DND-41 (cell line): ENCODE results near the gene SLC25A22.
A peak's percentile ranks its signal among the peaks of the same experiment; 100 is the strongest.

Source experiments
- ATAC-seq: fragments of 200-7000 bp; cut with Tn5 transposase; 3 replicates; pipeline ENCODE4 v1.9.1; 2021; ENCODE audit warnings: low read depth; ENCODE audit not compliant: insufficient read depth
- DNase-seq: peaks from one replicate; pipeline ENCODE4 v3.0.0-alpha.2; 2020
- H2AFZ ChIP-seq: 2 replicates; pipeline ENCODE4 v1.6.0; 2012; ENCODE audit warnings: low read depth, low read length
- H3K27ac ChIP-seq: 2 replicates; pipeline ENCODE4 v1.5.1; 2012; ENCODE audit warnings: low read length, inconsistent platforms
- H3K27me3 ChIP-seq: fragments of 200-600 bp; sonication (generic); 2 replicates; pipeline ENCODE4 v1.6.0; 2012; ENCODE audit warnings: low read length, mild to moderate bottlenecking, inconsistent platforms; ENCODE audit not compliant: insufficient read depth, poor library complexity
- H3K36me3 ChIP-seq: 2 replicates; pipeline ENCODE4 v1.5.1; 2012; ENCODE audit warnings: low read length, inconsistent platforms; ENCODE audit not compliant: insufficient read depth
- H3K4me1 ChIP-seq: 2 replicates; pipeline ENCODE4 v1.5.1; 2012; ENCODE audit warnings: mild to moderate bottlenecking, low read length; ENCODE audit not compliant: insufficient read depth
- H3K4me2 ChIP-seq: 2 replicates; pipeline ENCODE4 v1.6.0; 2012; ENCODE audit warnings: mild to moderate bottlenecking, moderate library complexity, low read length, inconsistent platforms; ENCODE audit not compliant: insufficient read depth
- H3K4me3 ChIP-seq, 2 experiments: fragments of 200-600 bp in 1 of 2; shearing (Covaris generic) in 1 of 2; 2 replicates each; pipeline ENCODE4 v1.5.1; 2012 to 2016; ENCODE audit warnings: inconsistent platforms in 2 of 2, low read length in 2 of 2, mild to moderate bottlenecking in 2 of 2, low read depth in 1 of 2, moderate library complexity in 1 of 2
- H3K79me2 ChIP-seq: 2 replicates; pipeline ENCODE4 v1.6.0; 2012; ENCODE audit warnings: low read length, inconsistent platforms; ENCODE audit not compliant: insufficient read depth
- H3K9ac ChIP-seq: 2 replicates; pipeline ENCODE4 v1.6.0; 2012; ENCODE audit warnings: low read depth, mild to moderate bottlenecking, inconsistent platforms, low read length, moderate library complexity
- H3K9me3 ChIP-seq: 2 replicates; pipeline ENCODE4 v1.5.1; 2012; ENCODE audit warnings: low read length, moderate library complexity, mild to moderate bottlenecking, inconsistent platforms; ENCODE audit not compliant: insufficient read depth, severe bottlenecking
- H4K20me1 ChIP-seq: 2 replicates; pipeline ENCODE4 v1.6.0; 2012; ENCODE audit warnings: low read length; ENCODE audit not compliant: insufficient read depth
- EZH2 ChIP-seq: IDR thresholded peaks from 3 replicates; pipeline ENCODE4 v1.6.1; 2012; ENCODE audit warnings: borderline replicate concordance, low read depth, mild to moderate bottlenecking, moderate library complexity, low read length, inconsistent platforms; ENCODE audit not compliant: severe bottlenecking
- TF ChIP-seq, protein P1 (sequence below): IDR thresholded peaks from 2 replicates; pipeline ENCODE4 v1.5.1; 2012; ENCODE audit warnings: borderline replicate concordance, low read length, moderate library complexity, mild to moderate bottlenecking; ENCODE audit not compliant: poor library complexity, severe bottlenecking; ENCODE audit errors: extremely low read depth

The SLC25A22 gene

DNA sequence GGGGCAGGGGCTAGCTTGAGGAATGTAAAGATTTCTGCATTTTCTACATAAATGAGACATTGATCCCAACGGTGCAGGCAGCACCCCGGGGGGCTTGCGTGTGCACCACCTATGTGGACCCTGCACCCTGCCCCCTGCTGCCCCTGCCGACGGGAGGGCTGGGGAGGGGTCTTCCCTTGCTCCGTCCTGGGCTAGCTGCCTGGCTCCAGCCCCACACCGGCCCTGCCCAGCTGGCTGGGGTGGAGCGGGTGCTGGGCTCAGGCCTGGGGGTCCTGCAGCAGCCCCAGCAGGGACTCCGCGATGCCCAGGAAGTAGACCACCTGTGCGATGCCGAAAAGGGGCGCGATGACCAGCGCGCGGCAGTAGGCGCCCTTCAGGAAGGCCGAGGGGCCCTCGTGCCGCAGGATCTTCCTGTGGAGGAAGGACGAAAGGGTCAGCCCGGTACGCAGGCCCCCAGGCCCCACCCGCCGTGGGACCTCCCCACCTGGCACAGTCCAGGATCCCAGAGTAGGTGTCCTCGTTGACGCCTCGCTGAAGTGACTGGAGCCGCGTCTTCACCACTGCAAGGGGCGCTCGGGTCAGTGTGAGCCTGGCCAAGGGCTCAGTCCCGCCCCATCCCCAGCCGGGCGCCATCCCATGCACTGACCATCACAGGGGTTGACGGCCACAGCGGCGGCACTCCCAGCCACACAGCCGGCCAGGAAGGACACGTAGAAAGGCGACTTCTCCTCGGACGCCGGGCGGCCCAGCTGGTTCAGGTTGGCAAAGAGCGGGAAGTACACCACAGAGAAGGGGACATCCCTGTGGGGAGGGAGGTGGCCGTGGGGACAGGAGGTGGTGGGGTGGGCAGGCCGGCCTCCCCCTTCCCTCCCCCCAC lies 6.2 kb downstream of the SLC25A22 start:
- peaks cover 29% of the 10 kb centered on the region for H3K36me3 ChIP-seq
- no peak for ATAC-seq
- H2AFZ ChIP-seq, result no peak overlapping the region
- TF ChIP-seq, protein P1, sequence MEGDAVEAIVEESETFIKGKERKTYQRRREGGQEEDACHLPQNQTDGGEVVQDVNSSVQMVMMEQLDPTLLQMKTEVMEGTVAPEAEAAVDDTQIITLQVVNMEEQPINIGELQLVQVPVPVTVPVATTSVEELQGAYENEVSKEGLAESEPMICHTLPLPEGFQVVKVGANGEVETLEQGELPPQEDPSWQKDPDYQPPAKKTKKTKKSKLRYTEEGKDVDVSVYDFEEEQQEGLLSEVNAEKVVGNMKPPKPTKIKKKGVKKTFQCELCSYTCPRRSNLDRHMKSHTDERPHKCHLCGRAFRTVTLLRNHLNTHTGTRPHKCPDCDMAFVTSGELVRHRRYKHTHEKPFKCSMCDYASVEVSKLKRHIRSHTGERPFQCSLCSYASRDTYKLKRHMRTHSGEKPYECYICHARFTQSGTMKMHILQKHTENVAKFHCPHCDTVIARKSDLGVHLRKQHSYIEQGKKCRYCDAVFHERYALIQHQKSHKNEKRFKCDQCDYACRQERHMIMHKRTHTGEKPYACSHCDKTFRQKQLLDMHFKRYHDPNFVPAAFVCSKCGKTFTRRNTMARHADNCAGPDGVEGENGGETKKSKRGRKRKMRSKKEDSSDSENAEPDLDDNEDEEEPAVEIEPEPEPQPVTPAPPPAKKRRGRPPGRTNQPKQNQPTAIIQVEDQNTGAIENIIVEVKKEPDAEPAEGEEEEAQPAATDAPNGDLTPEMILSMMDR, result no peak
- no peak for TF ChIP-seq EZH2
- no peak for DNase-seq
- no peak overlapping the region for H3K9ac ChIP-seq
- peaks cover 16% of the 10 kb centered on the region for H3K79me2 ChIP-seq
- peaks cover 22% of the 10 kb centered on the region for H3K4me1 ChIP-seq
- no peak overlapping the region for H3K4me2 ChIP-seq
- H3K27me3 ChIP-seq, result no peaks in the 10 kb centered on the region
- peaks cover 37% of the 10 kb centered on the region for H4K20me1 ChIP-seq
- no peaks in the 10 kb centered on the region for H3K9me3 ChIP-seq
- no peak overlapping the region for H3K4me3 ChIP-seq
- no peak overlapping the region for H3K27ac ChIP-seq

DNA sequence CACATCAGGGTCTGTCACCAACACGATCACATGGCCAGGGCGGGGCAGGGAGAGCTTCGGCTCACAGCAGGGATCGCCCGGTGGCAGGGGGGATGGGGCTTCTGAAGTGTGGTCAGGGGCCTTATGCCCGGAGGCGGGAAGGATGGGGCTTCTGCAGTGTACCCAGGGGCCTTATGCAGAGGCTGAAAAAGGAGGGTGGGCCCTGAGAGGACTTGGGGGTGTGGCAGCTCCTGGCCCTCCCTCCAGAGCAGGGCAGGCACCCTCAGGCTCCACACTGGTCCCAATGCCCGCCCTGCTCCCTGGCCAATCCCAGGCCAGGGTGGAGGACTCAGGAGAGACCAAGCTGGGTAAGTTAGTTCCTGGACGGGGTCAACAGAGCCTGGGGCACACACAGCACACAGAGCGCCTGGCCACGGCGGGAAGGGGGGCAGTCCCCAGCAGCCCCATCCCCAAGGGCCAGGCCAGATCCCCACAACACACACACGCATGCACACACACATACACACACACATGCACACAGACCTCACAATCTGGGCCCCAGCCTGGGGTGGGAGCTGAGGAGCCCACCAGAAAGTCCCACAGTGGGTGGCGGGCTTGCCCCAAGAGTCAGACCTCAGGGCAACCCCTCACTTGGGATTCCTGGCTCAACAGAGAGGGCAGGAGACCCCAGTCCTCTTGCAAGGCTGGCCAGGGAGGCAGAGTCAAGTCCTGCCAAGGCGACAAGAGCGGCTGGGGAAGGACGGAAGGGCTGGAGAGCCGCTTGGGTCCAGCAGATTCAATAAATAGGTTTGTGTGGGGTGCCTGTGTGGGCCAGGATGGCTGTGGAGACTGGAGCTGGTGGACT lies 7.1 kb downstream of the SLC25A22 start:
- Histone ChIP-seq H3K4me2 (no peak overlapping the region), H3K27ac (no peak overlapping the region), H3K79me2 (peaks cover 7% of the 10 kb centered on the region), H4K20me1 (peaks cover 33% of the 10 kb centered on the region), H3K27me3 (no peaks in the 10 kb centered on the region), H3K9me3 (no peaks in the 10 kb centered on the region), H3K36me3 (peaks cover 29% of the 10 kb centered on the region), H2AFZ (no peak overlapping the region), H3K4me3 (no peak overlapping the region), H3K9ac (no peak overlapping the region), H3K4me1 (peaks cover 13% of the 10 kb centered on the region)
- no peak for DNase-seq
- 0 out of 3 replicates have a peak, but pooled peaks have one; percentile 10 for ATAC-seq
- TF ChIP-seq, protein P1, result no peak
- no peak for TF ChIP-seq EZH2

DNA sequence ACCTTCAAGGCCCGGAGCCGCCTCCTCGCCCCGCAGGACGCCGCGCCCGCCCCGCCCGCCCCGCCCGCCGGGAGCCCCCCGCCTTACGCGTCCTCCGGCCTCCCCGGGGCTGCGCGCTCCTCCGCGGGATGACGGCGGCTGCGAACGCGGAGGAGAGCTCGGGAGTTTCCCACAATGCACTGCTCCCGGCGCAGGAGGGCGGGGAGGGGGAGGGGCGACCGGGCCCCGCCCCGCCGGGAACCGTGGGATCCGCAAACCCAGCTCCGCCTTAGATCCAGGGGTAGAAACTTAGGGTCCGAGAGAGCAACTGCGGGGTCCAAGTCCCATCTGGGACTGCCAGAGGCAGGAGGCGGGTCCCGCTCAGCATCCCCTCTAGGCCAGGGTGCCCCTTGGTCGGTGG lies 8.1 kb downstream of the SLC25A22 start, which contains the start of gene CEND1:
TSS of gene CEND1 (minus strand) at position 148 of the 400 bp plus-strand sequence. CDS start 1,514 bp downstream, outside the sequence.
- H3K9ac ChIP-seq, result no peak within 1 kb of the TSS

More for the DNA sequence above, 8.1 kb downstream of the SLC25A22 start, which contains the start of gene CEND1:
- peaks cover 25% of the 10 kb centered on the region for H4K20me1 ChIP-seq
- no peak within 1 kb of the TSS for H3K4me3 ChIP-seq
- no peak for TF ChIP-seq EZH2
- TF ChIP-seq, protein P1, result no peak
- peaks cover 29% of the 10 kb centered on the region for H3K36me3 ChIP-seq
- H3K4me1 ChIP-seq, result peaks cover 3% of the 10 kb centered on the region
- H3K79me2 ChIP-seq, result no peaks in the 10 kb centered on the region
- DNase-seq (no peak), ATAC-seq (no peak)
- H3K9me3 ChIP-seq, result no peaks in the 10 kb centered on the region
- H3K27ac ChIP-seq, result no peak within 1 kb of the TSS
- no peaks in the 10 kb centered on the region for H3K27me3 ChIP-seq
- no peak within 1 kb of the TSS for H3K4me2 ChIP-seq
- H2AFZ ChIP-seq, result no peak within 1 kb of the TSS
